K562 (cell line): ENCODE data around the gene CHN2. TPM values are rescaled to one million over a fixed set of nuclear protein-coding genes. Genes with fewer than 3 reads are reported as not detected.

Source experiments
- ATAC-seq: fragments of 200-7000 bp; cut with Tn5 transposase; 3 replicates; pipeline ENCODE4 v1.9.1; 2020; ENCODE audit warnings: moderate library complexity
- BruUV-seq: library from RNA; stranded (reverse); fragments of 400-500 nt; replicated peaks from 2 replicates; lab custom pipeline; 2021; lab: Mats Ljungman, UMichigan
- CTCF ChIA-PET: fragments of 300-600 bp; formaldehyde crosslinking; extraction: SDS; loops from one replicate; lab custom pipeline; 2021; ENCODE audit warnings: low intra/inter-chr PET ratio; lab: Yijun Ruan, JAX
- POLR2A ChIA-PET: fragments of 300-600, 350-650 bp; sonication (Branson Sonifier 250); formaldehyde crosslinking; extraction: SDS; loops from one replicate; lab custom pipeline; 2021; ENCODE audit warnings: antibody characterized with exemption, inconsistent platforms; lab: Yijun Ruan, JAX
- DNase-seq, 4 experiments: peaks; one replicate each; pipeline versions ENCODE4 v3.0.0 to v3.0.0-alpha.2; 2011 to 2018; ENCODE audit warnings: low spot score in 3 of 4, mixed read lengths in 3 of 4; ENCODE audit errors: extremely low read depth in 1 of 4
- FAIRE-seq: peaks from 2 replicates; lab custom pipeline; 2011; peaks lifted over from hg19 to GRCh38; lab: Jason Lieb, UNC
- H2AFZ ChIP-seq: 2 replicates; pipeline ENCODE4 v1.6.0; 2011; ENCODE audit warnings: low read depth, low read length, control low read depth, inconsistent platforms
- H3K27ac ChIP-seq: fragments of 200-600 bp; 3 replicates; pipeline ENCODE4 v1.8.0; 2011; ENCODE audit warnings: low read depth, mild to moderate bottlenecking, control low read depth, inconsistent platforms, low read length, moderate library complexity, mixed read lengths; ENCODE audit errors: extremely low read depth
- H3K27me3 ChIP-seq, 2 experiments: fragments of 300-600 bp in 1 of 2; 2 replicates in 1 of 2; 3 replicates in 1 of 2; pipeline versions ENCODE4 v1.6.0 to v1.8.0; 2011; ENCODE audit warnings: inconsistent platforms in 2 of 2, low read length in 2 of 2, mild to moderate bottlenecking in 1 of 2, mixed read lengths in 1 of 2, moderate library complexity in 1 of 2; ENCODE audit not compliant: control insufficient read depth in 2 of 2, insufficient read depth in 2 of 2
- H3K36me3 ChIP-seq: fragments of 300-600 bp; 3 replicates; pipeline ENCODE4 v1.8.0; 2011; ENCODE audit warnings: mild to moderate bottlenecking, low read length, inconsistent platforms; ENCODE audit not compliant: control insufficient read depth, insufficient read depth
- H3K4me1 ChIP-seq, 2 experiments: fragments of 200-600 bp in 1 of 2; replicated peaks in 1 of 2; 2 replicates in 1 of 2; 3 replicates in 1 of 2; pipeline versions ENCODE4 v1.5.1 to v1.8.0; 2011; ENCODE audit warnings: inconsistent platforms in 2 of 2, low read length in 2 of 2, mild to moderate bottlenecking in 1 of 2, mixed read lengths in 1 of 2, moderate library complexity in 1 of 2; ENCODE audit not compliant: control insufficient read depth in 2 of 2, insufficient read depth in 2 of 2
- H3K4me2 ChIP-seq: 2 replicates; pipeline ENCODE4 v1.6.1; 2011; ENCODE audit warnings: low read length, control low read depth, inconsistent platforms, mixed read lengths; ENCODE audit not compliant: insufficient read depth
- H3K4me3 ChIP-seq: fragments of 200-600 bp; sonication (generic), shearing (Covaris generic); 2 replicates; pipeline ENCODE4 v1.5.1; 2016; ENCODE audit warnings: control low read depth, inconsistent platforms
- H3K79me2 ChIP-seq: fragments of 200-600 bp; 3 replicates; pipeline ENCODE4 v1.8.0; 2011; ENCODE audit warnings: low read length, inconsistent platforms; ENCODE audit not compliant: control insufficient read depth, insufficient read depth
- H3K9ac ChIP-seq, 2 experiments: 2 replicates each; pipeline versions ENCODE4 v1.6.0 to v1.6.1; 2011; ENCODE audit warnings: low read depth in 2 of 2, low read length in 2 of 2, control low read depth in 1 of 2, inconsistent platforms in 1 of 2, mild to moderate bottlenecking in 1 of 2, mixed read lengths in 1 of 2; ENCODE audit not compliant: insufficient read depth in 1 of 2
- H3K9me1 ChIP-seq: one replicate; pipeline ENCODE4 v1.6.0; 2011; ENCODE audit warnings: inconsistent platforms, mild to moderate bottlenecking, low read length, moderate library complexity; ENCODE audit not compliant: control insufficient read depth, insufficient read depth
- H3K9me3 ChIP-seq: replicated peaks from 2 replicates; pipeline ENCODE4 v1.5.1; 2011; ENCODE audit warnings: low read depth, low read length, inconsistent platforms; ENCODE audit not compliant: control insufficient read depth, insufficient read depth
- H4K20me1 ChIP-seq: replicated peaks from 2 replicates; pipeline ENCODE4 v1.6.1; 2011; ENCODE audit warnings: low read length, inconsistent platforms, mixed read lengths; ENCODE audit not compliant: control insufficient read depth, insufficient read depth
- FOXK1 ChIP-seq: sonication (generic); formaldehyde crosslinking; IDR thresholded peaks from 2 replicates; pipeline ENCODE4 v1.8.0; 2022; ENCODE audit warnings: missing genetic modification reagents, mild to moderate bottlenecking, borderline replicate concordance
- KAT7 ChIP-seq: sonication (generic); formaldehyde crosslinking; IDR thresholded peaks from 2 replicates; pipeline ENCODE4 v1.8.0; 2022; ENCODE audit warnings: missing genetic modification reagents, mild to moderate bottlenecking, borderline replicate concordance
- L3MBTL2 ChIP-seq: fragments of 450-650 bp; IDR thresholded peaks from 2 replicates; pipeline ENCODE4 v1.6.1; 2016; ENCODE audit warnings: mild to moderate bottlenecking, moderate library complexity
- MCM2 ChIP-seq: fragments of 450-650 bp; IDR thresholded peaks from 2 replicates; pipeline ENCODE4 v1.6.1; 2017; ENCODE audit warnings: low read depth, mild to moderate bottlenecking
- NFYB ChIP-seq: IDR thresholded peaks from 2 replicates; pipeline ENCODE4 v1.6.1; 2011; ENCODE audit warnings: mild to moderate bottlenecking, moderate library complexity; ENCODE audit not compliant: insufficient read length; ENCODE audit errors: extremely low read depth
- POLR2AphosphoS5 ChIP-seq: IDR thresholded peaks from 2 replicates; pipeline ENCODE4 v1.6.1; 2011; ENCODE audit warnings: mild to moderate bottlenecking, low read depth, low read length, moderate library complexity; ENCODE audit not compliant: control insufficient read depth, insufficient read depth
- PRMT5 ChIP-seq: sonication (generic); formaldehyde crosslinking; IDR thresholded peaks from 2 replicates; pipeline ENCODE4 v1.5.0; 2020; ENCODE audit warnings: missing genetic modification reagents
- SETDB1 ChIP-seq: IDR thresholded peaks from one replicate; pipeline ENCODE4 v1.6.1; 2012; ENCODE audit warnings: low read length, control low read depth, inconsistent platforms
- ZBTB8A ChIP-seq: fragments of 450-650 bp; IDR thresholded peaks from 2 replicates; pipeline ENCODE4 v1.6.1; 2018; ENCODE audit warnings: mild to moderate bottlenecking, moderate library complexity; ENCODE audit not compliant: partially characterized antibody
- ZNF143 ChIP-seq: sonication (generic); formaldehyde crosslinking; IDR thresholded peaks from 2 replicates; pipeline ENCODE4 v1.9.0; 2022; ENCODE audit warnings: mild to moderate bottlenecking, missing genetic modification reagents
- ZNF778 ChIP-seq: fragments of 450-650 bp; formaldehyde crosslinking; IDR thresholded peaks from 2 replicates; pipeline ENCODE4 v1.4.0; 2020; ENCODE audit warnings: mild to moderate bottlenecking, moderate library complexity
- WGBS: fragments of 100-300 bp; shearing (Covaris generic); methylation state at CpG from one replicate; pipeline ENCODE4 v1.1.6; 2016; ENCODE audit warnings: low coverage, mixed read lengths; ENCODE audit not compliant: insufficient coverage; ENCODE audit errors: missing lambda C conversion rate; 5-methylcytosine and 5-hydroxymethylcytosine counted together
- in situ Hi-C: fragments of 300-500 bp; cut with MboI; formaldehyde crosslinking; loops from 4 replicates; pipeline ENCODE4 v1.15.0; 2018; ENCODE audit warnings: inconsistent platforms, mixed read lengths
- intact Hi-C: fragments of 100-400 bp; cut with micrococcal nuclease; formaldehyde crosslinking; loops from 2 replicates; pipeline ENCODE4 v1.14.2; 2022
- polyA plus RNA-seq, 8 experiments: library from polyadenylated mRNA; depleted of rRNA in 4 of 8; stranded (reverse) in 5 of 8; unstranded in 3 of 8; fragments of >200 nt; fragmentation: Nextera tagmentation in 2 of 8; fragmentation: Illumina TruSeq in 1 of 8; extraction: Ambion mirVana in 2 of 8; extraction: Trizol in 1 of 8; gene quantifications; 2 replicates each; pipeline versions ENCODE4 v1.2.1 to v1.2.3, GENCODE V29; 2011 to 2014; ENCODE audit warnings: inconsistent platforms in 1 of 8, missing spikeins in 1 of 8
- total RNA-seq, 7 experiments: library from RNA; depleted of rRNA in 6 of 7; stranded (reverse); fragments of >200 nt in 6 of 7; fragmentation: Illumina TruSeq in 2 of 7; extraction: Trizol in 2 of 7; gene quantifications; 2 replicates each; pipeline versions ENCODE4 v1.2.1 to v1.2.3, GENCODE V29; 2011 to 2021; ENCODE audit warnings: low replicate concordance in 1 of 7
- TF ChIP-seq, protein P1 (sequence below): fragments of 250-450 bp; sonication (Bioruptor Pico); IDR thresholded peaks from 2 replicates; pipeline ENCODE4 v1.4.0; 2020; ENCODE audit warnings: mild to moderate bottlenecking, moderate library complexity, borderline replicate concordance
- TF ChIP-seq, protein P2 (sequence below): sonication (generic); formaldehyde crosslinking; IDR thresholded peaks from 2 replicates; pipeline ENCODE4 v1.8.0; 2023; ENCODE audit warnings: mild to moderate bottlenecking, missing genetic modification reagents
- TF ChIP-seq, protein P3 (sequence below), 2 experiments: IDR thresholded peaks; 2 replicates each; pipeline ENCODE4 v1.6.1; 2011; ENCODE audit warnings: borderline replicate concordance in 1 of 2, control low read depth in 1 of 2, low read depth in 1 of 2, low read length in 1 of 2, mild to moderate bottlenecking in 1 of 2, mixed read lengths in 1 of 2, moderate library complexity in 1 of 2; ENCODE audit not compliant: insufficient read depth in 1 of 2, insufficient read length in 1 of 2, poor library complexity in 1 of 2, severe bottlenecking in 1 of 2; ENCODE audit errors: extremely low read depth in 1 of 2
- TF ChIP-seq, protein P4 (sequence below): sonication (generic); formaldehyde crosslinking; IDR thresholded peaks from 2 replicates; pipeline ENCODE4 v1.8.0; 2022; ENCODE audit warnings: mild to moderate bottlenecking, missing genetic modification reagents

CHN2 gene
- total and polyA plus RNA-seq, 9 of the 15 experiments (the other 6 are each of a cell fraction or from before 2014, with no cell fraction given) = 0.12 to 2.1 (median 0.31) TPM; not detected in 1

DNA sequence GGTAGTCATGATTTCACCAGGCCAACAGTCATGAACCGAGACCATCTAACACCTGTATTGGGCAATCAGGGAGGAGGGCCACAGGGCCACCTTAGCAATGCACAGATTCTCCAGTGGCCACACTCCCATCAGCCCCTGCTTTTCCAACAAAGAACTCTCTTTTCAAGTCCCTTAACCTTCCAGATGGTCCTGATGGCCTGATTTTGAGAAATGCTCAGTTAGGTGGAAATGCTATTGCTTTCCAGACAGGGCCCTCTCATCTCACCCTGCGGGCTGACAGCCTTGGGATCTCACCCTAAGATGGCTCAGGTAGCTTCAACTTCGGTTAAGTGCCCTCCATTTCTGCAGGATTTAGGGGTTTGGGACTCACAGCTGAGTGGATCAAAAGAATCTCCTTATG is 237.1 kb downstream of the CHN2 start:
- no peaks in the 10 kb centered on the region for H4K20me1 ChIP-seq
- H3K27ac ChIP-seq = no peak overlapping the region
- 7% methylated on average over 3 of the region's 3 CpGs for WGBS
- H3K9me1 ChIP-seq = no peaks in the 10 kb centered on the region
- DNase-seq = no peak
- no peak for ATAC-seq
- no TSS peak for BruUV-seq
- POLR2A ChIA-PET = interaction anchor here (0.6 kb wide), 1 partner anchor 33 kb away, joined by 3 read pairs; no protein-coding TSS in a partner anchor
- no peak overlapping the region for H3K9ac ChIP-seq
- no peaks in the 10 kb centered on the region for H3K4me1 ChIP-seq
- no peaks in the 10 kb centered on the region; a peak in 1 of 5 replicates for H3K27me3 ChIP-seq
- H3K4me3 ChIP-seq = no peak overlapping the region
- no peaks in the 10 kb centered on the region for H3K9me3 ChIP-seq
- intact Hi-C loops = no loop called here
- no peaks in the 10 kb centered on the region for H3K36me3 ChIP-seq
- H3K79me2 ChIP-seq = no peaks in the 10 kb centered on the region
- in situ Hi-C loops = no loop called here
- CTCF ChIA-PET = no interaction called here
- no peak overlapping the region for H3K4me2 ChIP-seq
- no peak for FAIRE-seq
- H2AFZ ChIP-seq = no peak overlapping the region
- TF ChIP-seq POLR2AphosphoS5 (no peak), FOXK1 (CRISPR knock-in tag) (no peak), ZNF778 (CRISPR knock-in tag) (no peak), KAT7 (CRISPR knock-in tag) (no peak), NFYB (no peak), ZBTB8A (no peak), MCM2 (no peak), PRMT5 (no peak), ZNF143 (no peak), SETDB1 (no peak), L3MBTL2 (no peak)
- TF ChIP-seq, protein P1, sequence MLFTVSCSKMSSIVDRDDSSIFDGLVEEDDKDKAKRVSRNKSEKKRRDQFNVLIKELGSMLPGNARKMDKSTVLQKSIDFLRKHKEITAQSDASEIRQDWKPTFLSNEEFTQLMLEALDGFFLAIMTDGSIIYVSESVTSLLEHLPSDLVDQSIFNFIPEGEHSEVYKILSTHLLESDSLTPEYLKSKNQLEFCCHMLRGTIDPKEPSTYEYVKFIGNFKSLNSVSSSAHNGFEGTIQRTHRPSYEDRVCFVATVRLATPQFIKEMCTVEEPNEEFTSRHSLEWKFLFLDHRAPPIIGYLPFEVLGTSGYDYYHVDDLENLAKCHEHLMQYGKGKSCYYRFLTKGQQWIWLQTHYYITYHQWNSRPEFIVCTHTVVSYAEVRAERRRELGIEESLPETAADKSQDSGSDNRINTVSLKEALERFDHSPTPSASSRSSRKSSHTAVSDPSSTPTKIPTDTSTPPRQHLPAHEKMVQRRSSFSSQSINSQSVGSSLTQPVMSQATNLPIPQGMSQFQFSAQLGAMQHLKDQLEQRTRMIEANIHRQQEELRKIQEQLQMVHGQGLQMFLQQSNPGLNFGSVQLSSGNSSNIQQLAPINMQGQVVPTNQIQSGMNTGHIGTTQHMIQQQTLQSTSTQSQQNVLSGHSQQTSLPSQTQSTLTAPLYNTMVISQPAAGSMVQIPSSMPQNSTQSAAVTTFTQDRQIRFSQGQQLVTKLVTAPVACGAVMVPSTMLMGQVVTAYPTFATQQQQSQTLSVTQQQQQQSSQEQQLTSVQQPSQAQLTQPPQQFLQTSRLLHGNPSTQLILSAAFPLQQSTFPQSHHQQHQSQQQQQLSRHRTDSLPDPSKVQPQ (CRISPR knock-in tag) = no peak
- TF ChIP-seq, protein P2, sequence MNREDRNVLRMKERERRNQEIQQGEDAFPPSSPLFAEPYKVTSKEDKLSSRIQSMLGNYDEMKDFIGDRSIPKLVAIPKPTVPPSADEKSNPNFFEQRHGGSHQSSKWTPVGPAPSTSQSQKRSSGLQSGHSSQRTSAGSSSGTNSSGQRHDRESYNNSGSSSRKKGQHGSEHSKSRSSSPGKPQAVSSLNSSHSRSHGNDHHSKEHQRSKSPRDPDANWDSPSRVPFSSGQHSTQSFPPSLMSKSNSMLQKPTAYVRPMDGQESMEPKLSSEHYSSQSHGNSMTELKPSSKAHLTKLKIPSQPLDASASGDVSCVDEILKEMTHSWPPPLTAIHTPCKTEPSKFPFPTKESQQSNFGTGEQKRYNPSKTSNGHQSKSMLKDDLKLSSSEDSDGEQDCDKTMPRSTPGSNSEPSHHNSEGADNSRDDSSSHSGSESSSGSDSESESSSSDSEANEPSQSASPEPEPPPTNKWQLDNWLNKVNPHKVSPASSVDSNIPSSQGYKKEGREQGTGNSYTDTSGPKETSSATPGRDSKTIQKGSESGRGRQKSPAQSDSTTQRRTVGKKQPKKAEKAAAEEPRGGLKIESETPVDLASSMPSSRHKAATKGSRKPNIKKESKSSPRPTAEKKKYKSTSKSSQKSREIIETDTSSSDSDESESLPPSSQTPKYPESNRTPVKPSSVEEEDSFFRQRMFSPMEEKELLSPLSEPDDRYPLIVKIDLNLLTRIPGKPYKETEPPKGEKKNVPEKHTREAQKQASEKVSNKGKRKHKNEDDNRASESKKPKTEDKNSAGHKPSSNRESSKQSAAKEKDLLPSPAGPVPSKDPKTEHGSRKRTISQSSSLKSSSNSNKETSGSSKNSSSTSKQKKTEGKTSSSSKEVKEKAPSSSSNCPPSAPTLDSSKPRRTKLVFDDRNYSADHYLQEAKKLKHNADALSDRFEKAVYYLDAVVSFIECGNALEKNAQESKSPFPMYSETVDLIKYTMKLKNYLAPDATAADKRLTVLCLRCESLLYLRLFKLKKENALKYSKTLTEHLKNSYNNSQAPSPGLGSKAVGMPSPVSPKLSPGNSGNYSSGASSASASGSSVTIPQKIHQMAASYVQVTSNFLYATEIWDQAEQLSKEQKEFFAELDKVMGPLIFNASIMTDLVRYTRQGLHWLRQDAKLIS (CRISPR knock-in tag) = no peak
- TF ChIP-seq, protein P3, sequence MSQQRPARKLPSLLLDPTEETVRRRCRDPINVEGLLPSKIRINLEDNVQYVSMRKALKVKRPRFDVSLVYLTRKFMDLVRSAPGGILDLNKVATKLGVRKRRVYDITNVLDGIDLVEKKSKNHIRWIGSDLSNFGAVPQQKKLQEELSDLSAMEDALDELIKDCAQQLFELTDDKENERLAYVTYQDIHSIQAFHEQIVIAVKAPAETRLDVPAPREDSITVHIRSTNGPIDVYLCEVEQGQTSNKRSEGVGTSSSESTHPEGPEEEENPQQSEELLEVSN (IDR thresholded peaks at IDR 0.05; ENCODE audit: borderline replicate concordance in 1 of 2, extremely low read depth in 1 of 2, insufficient read depth in 1 of 2, insufficient read length in 1 of 2, low read depth in 1 of 2, low read length in 1 of 2, poor library complexity in 1 of 2, severe bottlenecking in 1 of 2) = no peak
- TF ChIP-seq, protein P4, sequence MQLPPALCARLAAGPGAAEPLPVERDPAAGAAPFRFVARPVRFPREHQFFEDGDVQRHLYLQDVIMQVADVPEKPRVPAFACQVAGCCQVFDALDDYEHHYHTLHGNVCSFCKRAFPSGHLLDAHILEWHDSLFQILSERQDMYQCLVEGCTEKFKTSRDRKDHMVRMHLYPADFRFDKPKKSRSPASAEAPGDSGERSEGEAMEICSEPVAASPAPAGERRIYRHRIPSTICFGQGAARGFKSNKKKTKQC (CRISPR knock-in tag) = no peak
